GM23248 (cell line): ENCODE measurements around the gene ZDHHC14. TPM values are rescaled to one million over a fixed set of nuclear protein-coding genes. Genes with fewer than 3 reads are reported as not detected.

Experiments
- DNase-seq: peaks from one replicate; pipeline ENCODE4 v3.0.0-alpha.2; 2015
- H2AFZ ChIP-seq: fragments of 200-600 bp; sonication (generic); 2 replicates; pipeline ENCODE4 v1.6.1; 2016; ENCODE audit warnings: antibody characterized with exemption
- H3F3A ChIP-seq: fragments of 200-600 bp; sonication (generic); 2 replicates; pipeline ENCODE4 v1.6.1; 2016; ENCODE audit warnings: mild to moderate bottlenecking, antibody characterized with exemption, mixed run types; ENCODE audit not compliant: insufficient read depth
- H3K27ac ChIP-seq: fragments of 200-600 bp; sonication (generic); 2 replicates; pipeline ENCODE4 v1.5.1; 2016; ENCODE audit warnings: mild to moderate bottlenecking
- H3K27me3 ChIP-seq: fragments of 200-600 bp; sonication (generic); replicated peaks from 2 replicates; pipeline ENCODE4 v1.6.1; 2016; ENCODE audit warnings: mild to moderate bottlenecking; ENCODE audit not compliant: insufficient read depth
- H3K36me3 ChIP-seq: fragments of 200-600 bp; sonication (generic); 2 replicates; pipeline ENCODE4 v1.6.1; 2016; ENCODE audit warnings: low read depth, mild to moderate bottlenecking
- H3K4me1 ChIP-seq: fragments of 200-600 bp; sonication (generic); 2 replicates; pipeline ENCODE4 v1.6.1; 2016; ENCODE audit warnings: mild to moderate bottlenecking; ENCODE audit not compliant: insufficient read depth
- H3K4me2 ChIP-seq: fragments of 200-600 bp; sonication (generic); one replicate; pipeline ENCODE4 v1.6.1; 2016; ENCODE audit warnings: mild to moderate bottlenecking; ENCODE audit not compliant: unreplicated experiment
- H3K4me3 ChIP-seq: fragments of 200-600 bp; sonication (generic); 2 replicates; pipeline ENCODE4 v1.5.1; 2016; ENCODE audit warnings: mild to moderate bottlenecking
- H3K79me2 ChIP-seq: fragments of 200-600 bp; sonication (generic); 2 replicates; pipeline ENCODE4 v1.6.1; 2016; ENCODE audit warnings: mild to moderate bottlenecking; ENCODE audit not compliant: insufficient read depth
- H3K9ac ChIP-seq: fragments of 200-600 bp; sonication (generic); 2 replicates; pipeline ENCODE4 v1.6.1; 2016; ENCODE audit warnings: mild to moderate bottlenecking
- H3K9me2 ChIP-seq: fragments of 200-600 bp; sonication (generic); 2 replicates; pipeline ENCODE4 v1.6.1; 2016; ENCODE audit warnings: mixed run types, mild to moderate bottlenecking, moderate library complexity; ENCODE audit not compliant: insufficient read depth
- H3K9me3 ChIP-seq: fragments of 200-600 bp; sonication (generic); one replicate; pipeline ENCODE4 v1.6.1; 2017; ENCODE audit warnings: low read depth
- H4K20me1 ChIP-seq: fragments of 200-600 bp; sonication (generic); 2 replicates; pipeline ENCODE4 v1.6.0; 2016; ENCODE audit not compliant: insufficient read depth
- EZH2 ChIP-seq: fragments of 200-600 bp; sonication (generic); IDR thresholded peaks from 2 replicates; pipeline ENCODE4 v1.6.1; 2018; ENCODE audit warnings: antibody characterized with exemption, mild to moderate bottlenecking; ENCODE audit not compliant: insufficient read depth, poor library complexity, severe bottlenecking
- EZH2phosphoT487 ChIP-seq: fragments of 200-600 bp; sonication (generic); IDR thresholded peaks from 2 replicates; pipeline ENCODE4 v1.6.1; 2018; ENCODE audit warnings: antibody characterized with exemption, moderate library complexity, mild to moderate bottlenecking, low read depth; ENCODE audit not compliant: insufficient read depth
- WGBS, 2 experiments: methylation state at CpG; one replicate each; pipeline ENCODE4 v1.1.6; 2015 to 2017; ENCODE audit warnings: low lambda C conversion rate in 2 of 2, low coverage in 1 of 2; ENCODE audit errors: missing lambda C conversion rate in 2 of 2; 5-methylcytosine and 5-hydroxymethylcytosine counted together
- in situ Hi-C: fragments of 300-500 bp; cut with MboI; formaldehyde crosslinking; loops from 2 replicates; pipeline ENCODE4 v1.15.0; 2020
- polyA plus RNA-seq: library from polyadenylated mRNA; unstranded; fragments of >200 nt; fragmentation: Nextera tagmentation; extraction: Ambion mirVana; gene quantifications from 2 replicates; pipeline ENCODE4 v1.2.1, GENCODE V29; 2016
- total RNA-seq: library from RNA; depleted of rRNA; stranded (reverse); fragments of >200 nt; shearing (Covaris generic); gene quantifications from 2 replicates; pipeline ENCODE4 v1.2.3, GENCODE V29; 2014

Gene ZDHHC14
- total and polyA plus RNA-seq, 2 experiments from 2014 or later = 1.4 to 4.5 TPM

GRCh38 chr6:157634546-157634945 is 253.6 kb downstream of the ZDHHC14 start:
- H3K4me2 ChIP-seq = no peak overlapping the region
- H3K4me1 ChIP-seq = peaks cover 12% of the 10 kb centered on the region
- no peaks in the 10 kb centered on the region for H3K27me3 ChIP-seq
- no peak overlapping the region for H3K9ac ChIP-seq
- no peaks in the 10 kb centered on the region for H3K9me3 ChIP-seq
- in situ Hi-C loops = no loop called here
- peaks cover 14% of the 10 kb centered on the region for H3F3A ChIP-seq
- no peaks in the 10 kb centered on the region for H3K9me2 ChIP-seq
- H3K79me2 ChIP-seq = no peaks in the 10 kb centered on the region
- TF ChIP-seq EZH2phosphoT487 (no peak), EZH2 (no peak)
- WGBS, 2 experiments = 98 to 99% methylated on average over 6 to 8 of the region's 8 CpGs
- no peaks in the 10 kb centered on the region for H4K20me1 ChIP-seq
- no peak for DNase-seq
- H3K4me3 ChIP-seq = no peak overlapping the region
- H3K36me3 ChIP-seq = no peaks in the 10 kb centered on the region
- no peak overlapping the region for H3K27ac ChIP-seq
- H2AFZ ChIP-seq = no peak overlapping the region

- H3F3A ChIP-seq = peaks cover 14% of the 10 kb centered on the region
- no peaks in the 10 kb centered on the region for H3K36me3 ChIP-seq
- no peak overlapping the region for H3K4me3 ChIP-seq
- H3K9me2 ChIP-seq = no peaks in the 10 kb centered on the region
- no peak overlapping the region for H3K4me2 ChIP-seq
- WGBS, 2 experiments = 94 to 95% methylated on average over 23 of the region's 23 CpGs
- no peak for TF ChIP-seq EZH2
- no peak for TF ChIP-seq EZH2phosphoT487
- no peak overlapping the region for H3K27ac ChIP-seq
- H3K4me1 ChIP-seq = peaks cover 12% of the 10 kb centered on the region
- no peaks in the 10 kb centered on the region for H3K9me3 ChIP-seq
- no peak overlapping the region for H3K9ac ChIP-seq
- in situ Hi-C loops = no loop called here
- no peak overlapping the region for H2AFZ ChIP-seq
- H3K79me2 ChIP-seq = no peaks in the 10 kb centered on the region
- DNase-seq = no peak
- no peaks in the 10 kb centered on the region for H4K20me1 ChIP-seq
- H3K27me3 ChIP-seq = no peaks in the 10 kb centered on the region
Measured at GRCh38 chr6:157635388-157636244, 254.6 kb downstream of the ZDHHC14 start.

- Histone ChIP-seq H3K36me3 (no peaks in the 10 kb centered on the region), H3K4me2 (no peak overlapping the region), H3K9ac (no peak overlapping the region), H3K4me3 (no peak overlapping the region), H3K9me2 (no peaks in the 10 kb centered on the region), H3K27me3 (no peaks in the 10 kb centered on the region), H3F3A (peaks cover 7% of the 10 kb centered on the region), H2AFZ (no peak overlapping the region), H3K79me2 (no peaks in the 10 kb centered on the region), H3K27ac (no peak overlapping the region), H3K4me1 (peaks cover 9% of the 10 kb centered on the region), H4K20me1 (no peaks in the 10 kb centered on the region), H3K9me3 (no peaks in the 10 kb centered on the region)
- 92 to 95% methylated on average over 5 of the region's 5 CpGs for WGBS, 2 experiments
- DNase-seq = no peak
- in situ Hi-C loops = no loop called here
- TF ChIP-seq EZH2phosphoT487 = no peak
- TF ChIP-seq EZH2 = no peak
Measured at GRCh38 chr6:157637516-157637915, 256.5 kb downstream of the ZDHHC14 start.

- 88 to 91% methylated on average over 8 of the region's 8 CpGs for WGBS, 2 experiments
- Histone ChIP-seq H3K9me2 (no peaks in the 10 kb centered on the region), H3K4me2 (no peak overlapping the region)
Measured at GRCh38 chr6:157637941-157638662, 257.1 kb downstream of the ZDHHC14 start.

More at GRCh38 chr6:157637941-157638662, 257.1 kb downstream of the ZDHHC14 start:
- in situ Hi-C loops = no loop called here
- Histone ChIP-seq H4K20me1 (no peaks in the 10 kb centered on the region), H3K27me3 (no peaks in the 10 kb centered on the region), H2AFZ (no peak overlapping the region), H3K9ac (no peak overlapping the region), H3K9me3 (no peaks in the 10 kb centered on the region), H3K79me2 (no peaks in the 10 kb centered on the region), H3K4me1 (peaks cover 3% of the 10 kb centered on the region), H3K27ac (no peak overlapping the region), H3K4me3 (no peak overlapping the region), H3K36me3 (no peaks in the 10 kb centered on the region), H3F3A (peaks cover under 1% of the 10 kb centered on the region; the same call in 1 of the 2 replicates)
- DNase-seq = no peak
- TF ChIP-seq EZH2phosphoT487 = no peak
- no peak for TF ChIP-seq EZH2
